K562 (cell line): ENCODE data around the gene FAM228A. TPM values are rescaled to one million over a fixed set of nuclear protein-coding genes. Genes with fewer than 3 reads are reported as not detected.

Experiments used
- ATAC-seq: fragments of 200-7000 bp; cut with Tn5 transposase; 3 replicates; pipeline ENCODE4 v1.9.1; 2020; ENCODE audit warnings: moderate library complexity
- BruUV-seq: library from RNA; stranded (reverse); fragments of 400-500 nt; replicated peaks from 2 replicates; lab custom pipeline; 2021; lab: Mats Ljungman, UMichigan
- CTCF ChIA-PET: fragments of 300-600 bp; formaldehyde crosslinking; extraction: SDS; loops from one replicate; lab custom pipeline; 2021; ENCODE audit warnings: low intra/inter-chr PET ratio; lab: Yijun Ruan, JAX
- POLR2A ChIA-PET: fragments of 300-600, 350-650 bp; sonication (Branson Sonifier 250); formaldehyde crosslinking; extraction: SDS; loops from one replicate; lab custom pipeline; 2021; ENCODE audit warnings: antibody characterized with exemption, inconsistent platforms; lab: Yijun Ruan, JAX
- DNase-seq, 4 experiments: peaks; one replicate each; pipeline versions ENCODE4 v3.0.0 to v3.0.0-alpha.2; 2011 to 2018; ENCODE audit warnings: low spot score in 3 of 4, mixed read lengths in 3 of 4; ENCODE audit errors: extremely low read depth in 1 of 4
- FAIRE-seq: peaks from 2 replicates; lab custom pipeline; 2011; peaks lifted over from hg19 to GRCh38; lab: Jason Lieb, UNC
- H2AFZ ChIP-seq: 2 replicates; pipeline ENCODE4 v1.6.0; 2011; ENCODE audit warnings: low read depth, low read length, control low read depth, inconsistent platforms
- H3K27ac ChIP-seq: fragments of 200-600 bp; 3 replicates; pipeline ENCODE4 v1.8.0; 2011; ENCODE audit warnings: low read depth, mild to moderate bottlenecking, control low read depth, inconsistent platforms, low read length, moderate library complexity, mixed read lengths; ENCODE audit errors: extremely low read depth
- H3K27me3 ChIP-seq, 2 experiments: fragments of 300-600 bp in 1 of 2; 2 replicates in 1 of 2; 3 replicates in 1 of 2; pipeline versions ENCODE4 v1.6.0 to v1.8.0; 2011; ENCODE audit warnings: inconsistent platforms in 2 of 2, low read length in 2 of 2, mild to moderate bottlenecking in 1 of 2, mixed read lengths in 1 of 2, moderate library complexity in 1 of 2; ENCODE audit not compliant: control insufficient read depth in 2 of 2, insufficient read depth in 2 of 2
- H3K36me3 ChIP-seq: fragments of 300-600 bp; 3 replicates; pipeline ENCODE4 v1.8.0; 2011; ENCODE audit warnings: mild to moderate bottlenecking, low read length, inconsistent platforms; ENCODE audit not compliant: control insufficient read depth, insufficient read depth
- H3K4me1 ChIP-seq, 2 experiments: fragments of 200-600 bp in 1 of 2; replicated peaks in 1 of 2; 2 replicates in 1 of 2; 3 replicates in 1 of 2; pipeline versions ENCODE4 v1.5.1 to v1.8.0; 2011; ENCODE audit warnings: inconsistent platforms in 2 of 2, low read length in 2 of 2, mild to moderate bottlenecking in 1 of 2, mixed read lengths in 1 of 2, moderate library complexity in 1 of 2; ENCODE audit not compliant: control insufficient read depth in 2 of 2, insufficient read depth in 2 of 2
- H3K4me2 ChIP-seq: 2 replicates; pipeline ENCODE4 v1.6.1; 2011; ENCODE audit warnings: low read length, control low read depth, inconsistent platforms, mixed read lengths; ENCODE audit not compliant: insufficient read depth
- H3K4me3 ChIP-seq: fragments of 200-600 bp; sonication (generic), shearing (Covaris generic); 2 replicates; pipeline ENCODE4 v1.5.1; 2016; ENCODE audit warnings: control low read depth, inconsistent platforms
- H3K79me2 ChIP-seq: fragments of 200-600 bp; 3 replicates; pipeline ENCODE4 v1.8.0; 2011; ENCODE audit warnings: low read length, inconsistent platforms; ENCODE audit not compliant: control insufficient read depth, insufficient read depth
- H3K9ac ChIP-seq, 2 experiments: 2 replicates each; pipeline versions ENCODE4 v1.6.0 to v1.6.1; 2011; ENCODE audit warnings: low read depth in 2 of 2, low read length in 2 of 2, control low read depth in 1 of 2, inconsistent platforms in 1 of 2, mild to moderate bottlenecking in 1 of 2, mixed read lengths in 1 of 2; ENCODE audit not compliant: insufficient read depth in 1 of 2
- H3K9me1 ChIP-seq: one replicate; pipeline ENCODE4 v1.6.0; 2011; ENCODE audit warnings: inconsistent platforms, mild to moderate bottlenecking, low read length, moderate library complexity; ENCODE audit not compliant: control insufficient read depth, insufficient read depth
- H3K9me3 ChIP-seq: replicated peaks from 2 replicates; pipeline ENCODE4 v1.5.1; 2011; ENCODE audit warnings: low read depth, low read length, inconsistent platforms; ENCODE audit not compliant: control insufficient read depth, insufficient read depth
- H4K20me1 ChIP-seq: replicated peaks from 2 replicates; pipeline ENCODE4 v1.6.1; 2011; ENCODE audit warnings: low read length, inconsistent platforms, mixed read lengths; ENCODE audit not compliant: control insufficient read depth, insufficient read depth
- CCAR2 ChIP-seq: fragments of 200-400 bp; formaldehyde crosslinking; IDR thresholded peaks from 2 replicates; pipeline ENCODE4 v1.6.1; 2017; ENCODE audit warnings: mild to moderate bottlenecking, low read depth, low read length
- HNRNPH1 ChIP-seq: fragments of 200-400 bp; formaldehyde crosslinking; optimal IDR thresholded peaks from 2 replicates; pipeline ENCODE3; 2017; ENCODE audit warnings: low read depth, mild to moderate bottlenecking, low read length, moderate library complexity
- HOXB6 ChIP-seq: fragments of 250-450 bp; sonication (Bioruptor Pico); IDR thresholded peaks from 2 replicates; pipeline ENCODE4 v1.5.1; 2022; ENCODE audit warnings: mild to moderate bottlenecking, borderline replicate concordance
- NCOR1 ChIP-seq: fragments of 450-650 bp; IDR thresholded peaks from 2 replicates; pipeline ENCODE4 v1.6.1; 2016; ENCODE audit warnings: mild to moderate bottlenecking, moderate library complexity
- NELFE ChIP-seq: IDR thresholded peaks from 2 replicates; pipeline ENCODE4 v1.6.1; 2011; ENCODE audit warnings: mild to moderate bottlenecking; ENCODE audit not compliant: insufficient read depth, insufficient read length
- SMC3 ChIP-seq: conservative IDR thresholded peaks from 2 replicates; pipeline ENCODE4 v1.6.1; 2011; ENCODE audit warnings: low read depth, low read length, improper control_type of control experiment; ENCODE audit not compliant: insufficient read depth
- ZBTB7A ChIP-seq: IDR thresholded peaks from 2 replicates; pipeline ENCODE4 v1.6.1; 2011; ENCODE audit warnings: low read depth, mild to moderate bottlenecking, low read length, moderate library complexity, borderline replicate concordance; ENCODE audit not compliant: control insufficient read depth
- ZBTB8A ChIP-seq: fragments of 450-650 bp; IDR thresholded peaks from 2 replicates; pipeline ENCODE4 v1.6.1; 2018; ENCODE audit warnings: mild to moderate bottlenecking, moderate library complexity; ENCODE audit not compliant: partially characterized antibody
- ZFP30 ChIP-seq: fragments of 250-450 bp; sonication (Bioruptor Pico); IDR thresholded peaks from 2 replicates; pipeline ENCODE4 v1.8.0; 2022; ENCODE audit warnings: moderate library complexity, mild to moderate bottlenecking, inconsistent platforms, borderline replicate concordance
- ZFPM2 ChIP-seq: fragments of 250-450 bp; sonication (Bioruptor Pico); IDR thresholded peaks from 2 replicates; pipeline ENCODE4 v1.5.1; 2022; ENCODE audit warnings: mild to moderate bottlenecking
- ZNF133 ChIP-seq: fragments of 250-450 bp; sonication (Bioruptor Pico); IDR thresholded peaks from 2 replicates; pipeline ENCODE4 v1.4.0; 2020; ENCODE audit warnings: mild to moderate bottlenecking
- ZNF224 ChIP-seq: sonication (generic); formaldehyde crosslinking; IDR thresholded peaks from 2 replicates; pipeline ENCODE4 v1.8.0; 2022; ENCODE audit warnings: mild to moderate bottlenecking, missing genetic modification reagents
- ZSCAN29 ChIP-seq: fragments of 450-650 bp; IDR thresholded peaks from 2 replicates; pipeline ENCODE4 v1.6.1; 2017
- ZSCAN32 ChIP-seq: fragments of 450-650 bp; formaldehyde crosslinking; IDR thresholded peaks from 2 replicates; pipeline ENCODE4 v1.4.0; 2020; ENCODE audit warnings: mild to moderate bottlenecking, moderate library complexity
- WGBS: fragments of 100-300 bp; shearing (Covaris generic); methylation state at CpG from one replicate; pipeline ENCODE4 v1.1.6; 2016; ENCODE audit warnings: low coverage, mixed read lengths; ENCODE audit not compliant: insufficient coverage; ENCODE audit errors: missing lambda C conversion rate; 5-methylcytosine and 5-hydroxymethylcytosine counted together
- in situ Hi-C: fragments of 300-500 bp; cut with MboI; formaldehyde crosslinking; loops from 4 replicates; pipeline ENCODE4 v1.15.0; 2018; ENCODE audit warnings: inconsistent platforms, mixed read lengths
- intact Hi-C: fragments of 100-400 bp; cut with micrococcal nuclease; formaldehyde crosslinking; loops from 2 replicates; pipeline ENCODE4 v1.14.2; 2022
- polyA plus RNA-seq, 8 experiments: library from polyadenylated mRNA; depleted of rRNA in 4 of 8; stranded (reverse) in 5 of 8; unstranded in 3 of 8; fragments of >200 nt; fragmentation: Nextera tagmentation in 2 of 8; fragmentation: Illumina TruSeq in 1 of 8; extraction: Ambion mirVana in 2 of 8; extraction: Trizol in 1 of 8; gene quantifications; 2 replicates each; pipeline versions ENCODE4 v1.2.1 to v1.2.3, GENCODE V29; 2011 to 2014; ENCODE audit warnings: inconsistent platforms in 1 of 8, missing spikeins in 1 of 8
- total RNA-seq, 7 experiments: library from RNA; depleted of rRNA in 6 of 7; stranded (reverse); fragments of >200 nt in 6 of 7; fragmentation: Illumina TruSeq in 2 of 7; extraction: Trizol in 2 of 7; gene quantifications; 2 replicates each; pipeline versions ENCODE4 v1.2.1 to v1.2.3, GENCODE V29; 2011 to 2021; ENCODE audit warnings: low replicate concordance in 1 of 7

Gene FAM228A
- total and polyA plus RNA-seq, 9 of the 15 experiments (the other 6 are each of a cell fraction or from before 2014, with no cell fraction given): not detected

- ChIA-PET CTCF (interaction anchor here (0.6 to 1.6 kb wide), 5 partner anchors 79 to 337 kb away, joined by 3 to 10 read pairs (median 3); partner anchors contain the start of genes ATAD2B and TP53I3), POLR2A (no interaction called here)
- no peak for FAIRE-seq
- Histone ChIP-seq H3K36me3 (no peaks in the 10 kb centered on the region), H2AFZ (no peak overlapping the region), H3K9me3 (no peaks in the 10 kb centered on the region), H3K4me1 (peaks cover 0 to 4% of the 10 kb centered on the region in 2 experiments; a peak in 1 of 5 replicates), H3K4me2 (no peak overlapping the region), H3K79me2 (no peaks in the 10 kb centered on the region), H3K9me1 (no peaks in the 10 kb centered on the region), H3K27me3 (peaks cover 0 to 11% of the 10 kb centered on the region in 2 experiments; a peak in 1 of 5 replicates), H3K9ac (no peak overlapping the region), H4K20me1 (no peaks in the 10 kb centered on the region), H3K27ac (no peak overlapping the region), H3K4me3 (no peak overlapping the region)
- ATAC-seq: no peak
- TF ChIP-seq ZFP30: no peak
- no peak for TF ChIP-seq HOXB6 (CRISPR knock-in tag)
- TF ChIP-seq SMC3: no peak
- no peak for TF ChIP-seq NELFE
- no peak for TF ChIP-seq ZBTB8A
- TF ChIP-seq ZSCAN32 (CRISPR knock-in tag): no peak
- no peak for TF ChIP-seq NCOR1
- no peak for TF ChIP-seq ZBTB7A
- TF ChIP-seq ZNF224: no peak
- no peak for TF ChIP-seq CCAR2
- no peak for TF ChIP-seq ZSCAN29
- no peak for TF ChIP-seq HNRNPH1
- no peak for TF ChIP-seq ZFPM2 (CRISPR knock-in tag)
- TF ChIP-seq ZNF133 (CRISPR knock-in tag): no peak
- intact Hi-C loops (no loop called here), in situ Hi-C loops (no loop called here)
- DNase-seq: no peak
- 4% methylated on average over 2 of the region's 2 CpGs for WGBS
- no TSS peak for BruUV-seq
These were observed 11.3 kb upstream of the FAM228A start for GRCh38 chr2:24163601-24164000.
